H1 (cell line): Measurements from ENCODE around the gene ERVV-1. TPM values are rescaled to one million over a fixed set of nuclear protein-coding genes. Genes with fewer than 3 reads are reported as not detected.

ENCODE experiments used
- CTCF ChIA-PET: fragments of 300-600 bp; sonication (Branson Sonifier 250); formaldehyde crosslinking; loops from one replicate; lab custom pipeline; 2021; ENCODE audit not compliant: partially characterized antibody; lab: Charles Lee
- POLR2A ChIA-PET: fragments of 300-600 bp; sonication (Branson Sonifier 250); formaldehyde crosslinking; loops from one replicate; lab custom pipeline; 2021; ENCODE audit warnings: inconsistent platforms; ENCODE audit not compliant: partially characterized antibody; lab: Charles Lee
- DNase-seq, 2 experiments: peaks; one replicate each; pipeline versions ENCODE4 v3.0.0 to v3.0.0-alpha.2; 2010 to 2022; ENCODE audit warnings: low spot score in 2 of 2, low read depth in 1 of 2, mixed read lengths in 1 of 2
- FAIRE-seq: peaks from 2 replicates; lab custom pipeline; 2011; peaks lifted over from hg19 to GRCh38; lab: Jason Lieb, UNC
- H2AFZ ChIP-seq: 2 replicates; pipeline ENCODE4 v1.8.1; 2012; ENCODE audit warnings: low read length, inconsistent platforms
- H2AK5ac ChIP-seq: 2 replicates; pipeline ENCODE4 v1.6.1; 2013; ENCODE audit warnings: low read depth, low read length
- H2BK120ac ChIP-seq: replicated peaks from 2 replicates; pipeline ENCODE3; 2013; ENCODE audit warnings: low read depth, low read length, inconsistent platforms
- H2BK12ac ChIP-seq: 2 replicates; pipeline ENCODE4 v1.6.1; 2013; ENCODE audit warnings: low read depth, low read length
- H2BK15ac ChIP-seq: 2 replicates; pipeline ENCODE4 v1.6.1; 2013; ENCODE audit warnings: low read length
- H2BK20ac ChIP-seq: 2 replicates; pipeline ENCODE4 v1.6.1; 2013; ENCODE audit warnings: low read length
- H2BK5ac ChIP-seq: 2 replicates; pipeline ENCODE4 v1.6.1; 2013; ENCODE audit warnings: low read depth, low read length
- H3K14ac ChIP-seq: 2 replicates; pipeline ENCODE4 v1.6.1; 2013; ENCODE audit warnings: inconsistent platforms; ENCODE audit not compliant: insufficient read length
- H3K18ac ChIP-seq: 2 replicates; pipeline ENCODE4 v1.6.1; 2013; ENCODE audit warnings: low read length; ENCODE audit errors: extremely low read depth
- H3K23ac ChIP-seq: 2 replicates; pipeline ENCODE4 v1.6.1; 2013; ENCODE audit warnings: inconsistent platforms; ENCODE audit not compliant: insufficient read length
- H3K23me2 ChIP-seq: 2 replicates; pipeline ENCODE4 v1.6.1; 2013; ENCODE audit warnings: low read depth, low read length
- H3K27ac ChIP-seq: 2 replicates; pipeline ENCODE4 v1.6.1; 2011; ENCODE audit warnings: low read depth, low read length, inconsistent platforms
- H3K27me3 ChIP-seq, 4 experiments: replicated peaks in 1 of 4; 1 replicate in 1 of 4; 2 replicates in 3 of 4; pipeline versions ENCODE4 v1.6.1 to v1.8.1; 2011 to 2013; ENCODE audit warnings: low read length in 3 of 4, mild to moderate bottlenecking in 3 of 4, inconsistent platforms in 2 of 4, mixed read lengths in 2 of 4, moderate library complexity in 1 of 4; ENCODE audit not compliant: control insufficient read depth in 3 of 4, insufficient read depth in 3 of 4; ENCODE audit errors: extremely low read depth in 1 of 4
- H3K36me3 ChIP-seq, 4 experiments: 2 replicates each; pipeline versions ENCODE4 v1.6.1 to v1.8.1; 2011 to 2013; ENCODE audit warnings: mild to moderate bottlenecking in 4 of 4, low read length in 3 of 4, moderate library complexity in 2 of 4, control low read depth in 1 of 4, inconsistent platforms in 1 of 4; ENCODE audit not compliant: insufficient read depth in 4 of 4, control insufficient read depth in 2 of 4
- H3K4ac ChIP-seq: replicated peaks from 2 replicates; pipeline ENCODE3; 2013; ENCODE audit warnings: low read length, low read depth, mixed read lengths, inconsistent platforms; ENCODE audit not compliant: insufficient read length
- H3K4me1 ChIP-seq, 4 experiments: replicated peaks in 1 of 4; 1 replicate in 1 of 4; 2 replicates in 3 of 4; pipeline versions ENCODE4 v1.6.1 to v1.8.1; 2011 to 2013; ENCODE audit warnings: low read length in 3 of 4, inconsistent platforms in 2 of 4, mixed read lengths in 1 of 4; ENCODE audit not compliant: insufficient read depth in 4 of 4, control insufficient read depth in 3 of 4
- H3K4me2 ChIP-seq, 2 experiments: 2 replicates each; pipeline versions ENCODE4 v1.6.1 to v1.8.1; 2011 to 2013; ENCODE audit warnings: low read depth in 2 of 2, low read length in 2 of 2, control low read depth in 1 of 2, inconsistent platforms in 1 of 2, mild to moderate bottlenecking in 1 of 2; ENCODE audit not compliant: insufficient read depth in 1 of 2
- H3K4me3 ChIP-seq, 4 experiments: fragments of 200-600, 300-600 bp in 1 of 4; sonication (generic), shearing (Covaris generic), sonication (Bioruptor Twin) in 1 of 4; 2 replicates each; pipeline versions ENCODE4 v1.5.1 to v1.8.1; 2011 to 2016; ENCODE audit warnings: low read length in 4 of 4, low read depth in 3 of 4, control low read depth in 2 of 4, inconsistent platforms in 2 of 4, mild to moderate bottlenecking in 2 of 4, mixed read lengths in 1 of 4, moderate library complexity in 1 of 4; ENCODE audit not compliant: insufficient read depth in 2 of 4; ENCODE audit errors: extremely low read depth in 1 of 4
- H3K56ac ChIP-seq: replicated peaks from 2 replicates; pipeline ENCODE3; 2013; ENCODE audit warnings: low read depth, mild to moderate bottlenecking, mixed read lengths, low read length, inconsistent platforms; ENCODE audit not compliant: insufficient read length
- H3K79me1 ChIP-seq: 2 replicates; pipeline ENCODE4 v1.6.1; 2013; ENCODE audit warnings: low read depth, low read length, control low read depth
- H3K79me2 ChIP-seq, 2 experiments: 2 replicates each; pipeline versions ENCODE4 v1.6.1 to v1.8.1; 2012 to 2013; ENCODE audit warnings: low read length in 2 of 2, mild to moderate bottlenecking in 2 of 2, inconsistent platforms in 1 of 2; ENCODE audit not compliant: insufficient read depth in 2 of 2, control insufficient read depth in 1 of 2
- H3K9ac ChIP-seq, 4 experiments: replicated peaks in 1 of 4; 1 replicate in 1 of 4; 2 replicates in 3 of 4; pipeline versions ENCODE4 v1.6.1 to v1.8.1; 2011 to 2013; ENCODE audit warnings: low read depth in 3 of 4, low read length in 3 of 4, control low read depth in 2 of 4, mild to moderate bottlenecking in 2 of 4, moderate library complexity in 2 of 4, inconsistent platforms in 1 of 4; ENCODE audit errors: extremely low read depth in 1 of 4
- H3K9me3 ChIP-seq, 2 experiments: 2 replicates each; pipeline versions ENCODE4 v1.6.1 to v1.8.1; 2012 to 2013; ENCODE audit warnings: mild to moderate bottlenecking in 2 of 2, moderate library complexity in 2 of 2, control low read depth in 1 of 2, inconsistent platforms in 1 of 2, low read depth in 1 of 2, low read length in 1 of 2, mixed read lengths in 1 of 2; ENCODE audit not compliant: insufficient read depth in 2 of 2
- H4K20me1 ChIP-seq, 2 experiments: replicated peaks in 1 of 2; 2 replicates each; pipeline versions ENCODE3 to v1.8.1; 2011 to 2013; ENCODE audit warnings: inconsistent platforms in 2 of 2, low read length in 2 of 2, mild to moderate bottlenecking in 1 of 2; ENCODE audit not compliant: insufficient read depth in 2 of 2, control insufficient read depth in 1 of 2
- H4K5ac ChIP-seq: 2 replicates; pipeline ENCODE4 v1.6.1; 2013; ENCODE audit warnings: low read length, low read depth, mixed read lengths, inconsistent platforms; ENCODE audit not compliant: insufficient read length
- H4K8ac ChIP-seq: 2 replicates; pipeline ENCODE4 v1.8.0; 2013; ENCODE audit warnings: mild to moderate bottlenecking, moderate library complexity, low read length, inconsistent platforms; ENCODE audit not compliant: insufficient read depth; ENCODE audit errors: extremely low read depth
- H4K91ac ChIP-seq: replicated peaks from 2 replicates; pipeline ENCODE3; 2013; ENCODE audit warnings: low read length, mixed read lengths, inconsistent platforms; ENCODE audit not compliant: insufficient read length
- ASH2L ChIP-seq: fragments of 200-600, 300-600 bp; sonication (generic); IDR thresholded peaks from one replicate; pipeline ENCODE4 v1.7.1; 2017; ENCODE audit warnings: low read length
- CEBPB ChIP-seq: IDR thresholded peaks from 2 replicates; pipeline ENCODE4 v1.6.1; 2012; ENCODE audit warnings: low read depth, low read length
- CHD2 ChIP-seq: IDR thresholded peaks from 2 replicates; pipeline ENCODE4 v1.6.1; 2012; ENCODE audit warnings: low read length, improper control_type of control experiment
- EZH2 ChIP-seq: fragments of 200-600 bp; sonication (generic); IDR thresholded peaks from 2 replicates; pipeline ENCODE4 v1.7.1; 2012; ENCODE audit warnings: low read depth, mild to moderate bottlenecking, moderate library complexity, low read length, inconsistent platforms; ENCODE audit not compliant: severe bottlenecking
- GABPA ChIP-seq: IDR thresholded peaks from 2 replicates; pipeline ENCODE4 v1.6.1; 2011; ENCODE audit warnings: mild to moderate bottlenecking, low read length, moderate library complexity, borderline replicate concordance; ENCODE audit not compliant: insufficient read depth
- RFX5 ChIP-seq: IDR thresholded peaks from 2 replicates; pipeline ENCODE4 v1.6.1; 2011; ENCODE audit warnings: low read depth, low read length, improper control_type of control experiment, borderline replicate concordance
- WGBS, 2 experiments: shearing (Covaris generic) in 1 of 2; methylation state at CpG; one replicate each; pipeline versions ENCODE4 v1.1.6 to v1.1.7; 2013 to 2015; ENCODE audit warnings: low lambda C conversion rate in 2 of 2, mixed read lengths in 2 of 2, inconsistent platforms in 1 of 2, low coverage in 1 of 2, missing lambda C conversion rate in 1 of 2; ENCODE audit not compliant: insufficient replicate concordance in 2 of 2, insufficient coverage in 1 of 2, insufficient read length in 1 of 2; ENCODE audit errors: extremely low coverage in 1 of 2, missing lambda C conversion rate in 1 of 2; 5-methylcytosine and 5-hydroxymethylcytosine counted together
- polyA plus RNA-seq, 7 experiments: library from polyadenylated mRNA; depleted of rRNA in 3 of 7; stranded (reverse) in 5 of 7; unstranded in 2 of 7; fragments of >200 nt in 5 of 7; fragments of 200-250 nt in 2 of 7; gene quantifications; 1 replicate in 5 of 7; 2 replicates in 1 of 7; 4 replicates in 1 of 7; pipeline versions ENCODE4 v1.2.1 to v1.2.3, GENCODE V29; 2011 to 2013; ENCODE audit warnings: missing spikeins in 2 of 7, mixed read lengths in 2 of 7
- total RNA-seq: library from RNA; stranded (reverse); fragmentation: NEBNext Ultra II Directional; extraction: Animal tissue kit (Norgen Biotek cat#: 25700); gene quantifications from 2 replicates; pipeline ENCODE4 v1.2.1, GENCODE V29; 2021

The ERVV-1 gene
- total and polyA plus RNA-seq, 2 of the 8 experiments (the other 6 are each of a cell fraction or from before 2014, with no cell fraction given): not detected

- 88% methylated on average over 4 of the region's 6 CpGs; no CpG with 5 or more reads in 1 of the 2 experiments for WGBS, 2 experiments
- CTCF ChIA-PET: interaction anchor here (0.8 to 3.9 kb wide), 4 partner anchors 7 to 25 kb away, joined by 3 to 43 read pairs (median 8); no protein-coding TSS in a partner anchor
- POLR2A ChIA-PET: no interaction called here
Observed at GRCh38 chr19:53012006-53012405, 1.7 kb upstream of the ERVV-1 start.

More at GRCh38 chr19:53012006-53012405, 1.7 kb upstream of the ERVV-1 start:
- no peak overlapping the region for H4K5ac ChIP-seq
- no peak overlapping the region for H3K4ac ChIP-seq
- no peaks in the 10 kb centered on the region for H3K23me2 ChIP-seq
- H3K9me3 ChIP-seq: no peaks in the 10 kb centered on the region
- H3K27ac ChIP-seq: no peak overlapping the region
- no peak overlapping the region for H3K18ac ChIP-seq
- no peaks in the 10 kb centered on the region for H4K20me1 ChIP-seq
- H3K4me2 ChIP-seq: no peak overlapping the region
- no peak overlapping the region for H3K9ac ChIP-seq
- no peaks in the 10 kb centered on the region for H3K79me2 ChIP-seq
- H3K23ac ChIP-seq: no peak overlapping the region
- no peak overlapping the region for H2BK5ac ChIP-seq
- H3K36me3 ChIP-seq: no peaks in the 10 kb centered on the region
- FAIRE-seq: no peak
- no peaks in the 10 kb centered on the region for H3K27me3 ChIP-seq
- no peak for TF ChIP-seq GABPA
- no peak for TF ChIP-seq CEBPB
- no peak for TF ChIP-seq RFX5
- no peak for TF ChIP-seq EZH2
- no peak for TF ChIP-seq CHD2
- TF ChIP-seq ASH2L: no peak
- TF ChIP-seq, all 59 proteins: peak for 0
- no peak overlapping the region for H2AFZ ChIP-seq
- no peak overlapping the region for H3K14ac ChIP-seq
- no peak for DNase-seq
- H2BK120ac ChIP-seq: no peak overlapping the region
- H2BK20ac ChIP-seq: no peak overlapping the region
- H3K56ac ChIP-seq: no peak overlapping the region
- H2BK15ac ChIP-seq: no peak overlapping the region
- no peak overlapping the region for H3K4me3 ChIP-seq
- H3K79me1 ChIP-seq: no peaks in the 10 kb centered on the region
- no peak overlapping the region for H4K91ac ChIP-seq
- H2AK5ac ChIP-seq: no peak overlapping the region
- H4K8ac ChIP-seq: no peak overlapping the region
- no peaks in the 10 kb centered on the region; a peak in 2 of 7 replicates for H3K4me1 ChIP-seq
- H2BK12ac ChIP-seq: no peak overlapping the region
